GM19023 (cell line): ENCODE data around the gene ERC2.

Experiments used
- ATAC-seq: cut with Tn5 transposase; IDR thresholded peaks from one replicate; pipeline ENCODE4 v1.9.1; 2021; ENCODE audit warnings: mild to moderate bottlenecking, moderate library complexity; ENCODE audit not compliant: unreplicated experiment

The ERC2 gene

DNA sequence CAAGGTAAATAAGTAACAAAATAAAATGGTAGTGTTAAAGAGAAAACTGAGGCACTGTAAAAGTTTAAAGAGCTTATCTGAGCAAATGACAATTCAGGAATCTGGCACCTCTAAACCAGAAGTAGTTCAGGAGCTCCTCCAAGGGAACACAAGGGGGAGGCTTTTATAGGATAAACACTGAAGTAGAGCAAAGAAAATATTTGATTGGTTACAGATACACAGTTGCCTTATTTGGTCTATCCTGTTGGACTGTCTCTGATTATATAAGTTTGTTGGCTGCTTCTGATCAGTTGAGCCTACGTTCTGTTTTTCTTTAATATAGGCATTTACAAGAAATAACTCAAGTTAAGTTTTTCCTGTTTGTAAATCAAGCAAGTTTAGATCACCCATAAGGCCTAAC, 146.9 kb downstream of the ERC2 start:
- ATAC-seq: no peak

DNA sequence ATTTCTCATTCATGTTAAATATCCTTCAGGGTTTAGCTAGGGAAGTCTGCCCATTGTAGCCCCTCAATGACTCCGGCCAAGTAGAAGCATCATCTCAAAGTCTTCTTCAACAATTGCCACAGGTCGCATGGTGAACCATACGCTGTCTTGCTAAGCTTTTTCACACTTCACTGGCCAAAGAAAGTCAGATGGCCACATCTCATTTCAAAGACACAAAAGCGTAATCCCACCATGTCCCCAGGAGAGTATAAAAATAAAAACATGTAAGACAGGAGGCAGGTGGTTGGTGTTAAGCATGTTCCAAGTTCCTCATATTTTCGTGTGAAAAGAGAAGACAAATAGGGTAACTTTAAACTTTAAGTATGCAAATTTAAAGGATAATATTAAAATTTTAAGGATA, 147.4 kb downstream of the ERC2 start:
- ATAC-seq: no peak

DNA sequence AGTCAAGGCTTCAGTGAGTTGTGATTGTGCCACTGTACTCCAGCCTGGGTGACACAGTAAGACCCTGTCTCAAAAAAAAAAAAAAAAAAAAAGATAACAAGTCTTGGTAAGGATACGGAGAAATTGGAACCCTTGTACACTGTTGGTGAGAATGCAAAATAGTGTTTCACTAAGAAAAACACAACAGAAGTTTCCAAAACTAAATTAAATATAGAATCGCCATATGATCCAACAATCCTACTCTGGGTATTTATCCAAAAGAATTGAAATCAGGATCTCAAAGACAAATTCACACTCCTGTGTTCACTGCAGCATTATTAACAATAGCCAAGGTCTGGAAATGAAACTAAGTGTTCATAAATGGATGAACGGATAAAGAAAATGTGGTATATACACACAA, 149.4 kb downstream of the ERC2 start:
- ATAC-seq: no peak

DNA sequence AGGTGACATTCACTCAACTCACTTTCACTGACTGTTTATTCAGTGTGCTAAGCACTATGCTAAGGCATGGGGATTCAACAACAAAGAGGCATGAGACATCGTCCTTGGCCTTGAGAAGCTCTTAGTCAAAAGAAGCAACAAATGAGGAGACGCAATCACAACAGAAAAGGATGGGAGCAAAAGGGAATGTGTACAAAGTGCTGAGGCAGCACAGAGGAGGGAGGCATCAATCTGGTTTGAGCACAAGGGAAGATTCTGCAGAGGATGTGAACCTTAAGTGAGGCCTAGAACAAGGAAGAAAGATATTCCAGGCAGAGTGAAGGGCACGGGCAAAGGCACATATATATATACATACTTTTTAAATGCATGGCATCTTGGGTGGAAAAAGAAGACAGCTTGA, 151.3 kb downstream of the ERC2 start:
- ATAC-seq: no peak

DNA sequence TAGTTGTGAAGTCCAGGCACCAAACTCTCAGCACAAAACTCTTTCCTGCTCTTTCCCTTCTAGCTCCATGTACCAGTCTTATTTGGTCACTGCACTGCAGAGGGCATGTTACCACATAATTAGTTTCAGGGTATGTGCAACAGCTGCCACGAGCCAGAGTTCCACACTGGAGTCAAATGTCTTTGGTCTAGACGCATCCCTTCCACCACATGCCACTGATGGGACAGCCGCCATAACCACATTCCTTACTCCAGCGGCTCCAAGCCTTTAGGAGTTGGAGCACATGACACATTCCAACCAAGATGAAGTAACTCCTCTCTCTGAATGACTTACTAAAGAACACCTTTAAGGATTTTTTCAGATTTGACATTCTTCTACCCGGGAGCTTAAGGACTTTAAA, 153.4 kb downstream of the ERC2 start:
- ATAC-seq: no peak

DNA sequence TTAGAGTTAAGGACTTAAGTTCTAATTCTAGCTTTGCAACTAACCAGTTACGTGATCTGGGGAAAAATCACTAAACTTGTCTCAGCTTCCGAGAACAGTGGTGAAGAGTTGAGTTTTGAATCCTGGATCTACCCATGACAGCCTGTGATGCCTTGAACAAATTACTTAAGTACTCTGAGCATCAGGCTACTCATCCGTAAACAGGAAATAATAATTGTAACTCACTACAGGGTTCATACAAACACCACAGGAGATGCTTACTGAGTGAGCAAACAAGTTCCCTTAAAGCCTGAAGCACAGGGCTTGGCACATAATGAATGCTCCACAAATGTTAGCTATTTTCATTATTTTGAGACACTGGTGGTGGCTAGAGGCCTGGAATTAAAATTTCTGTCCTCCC, 158.8 kb downstream of the ERC2 start:
- ATAC-seq: no peak

DNA sequence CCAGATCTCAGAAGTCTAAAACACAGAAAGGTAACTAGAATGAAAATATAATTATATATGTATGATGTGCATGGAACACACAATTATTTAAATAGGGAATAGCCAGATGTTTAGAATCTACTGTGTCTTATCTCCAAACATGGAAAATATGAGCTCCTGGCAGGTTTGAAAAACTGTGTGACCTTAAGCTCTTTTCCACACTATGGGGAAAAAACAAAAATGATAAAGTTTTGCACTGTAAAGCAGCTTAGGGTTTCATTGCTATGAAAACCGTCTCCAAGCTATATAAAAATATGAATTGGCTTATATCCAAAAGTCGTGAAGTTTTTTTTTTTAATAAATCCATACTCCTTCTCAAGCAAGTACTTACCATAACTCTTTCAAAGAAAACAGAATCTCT, 159.8 kb downstream of the ERC2 start:
- ATAC-seq: no peak

DNA sequence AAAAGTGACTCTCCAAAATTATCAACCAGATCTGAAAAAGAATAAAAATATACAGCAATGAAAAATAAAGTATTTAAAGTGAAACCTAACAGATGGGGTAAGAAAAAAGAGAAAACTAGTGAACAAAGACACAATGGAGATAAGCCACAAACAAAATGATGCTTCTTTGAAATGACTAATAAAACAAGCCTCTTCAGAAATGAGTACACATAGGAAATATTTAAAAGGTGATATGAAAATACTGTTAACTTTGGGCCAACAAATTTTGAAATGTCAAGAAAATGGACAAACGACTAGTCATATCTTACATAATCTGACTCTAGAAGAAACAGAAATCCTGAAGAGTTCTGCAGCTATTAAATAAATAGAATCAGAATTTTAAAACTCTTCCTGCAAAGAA, 164.2 kb downstream of the ERC2 start:
- ATAC-seq: no peak

DNA sequence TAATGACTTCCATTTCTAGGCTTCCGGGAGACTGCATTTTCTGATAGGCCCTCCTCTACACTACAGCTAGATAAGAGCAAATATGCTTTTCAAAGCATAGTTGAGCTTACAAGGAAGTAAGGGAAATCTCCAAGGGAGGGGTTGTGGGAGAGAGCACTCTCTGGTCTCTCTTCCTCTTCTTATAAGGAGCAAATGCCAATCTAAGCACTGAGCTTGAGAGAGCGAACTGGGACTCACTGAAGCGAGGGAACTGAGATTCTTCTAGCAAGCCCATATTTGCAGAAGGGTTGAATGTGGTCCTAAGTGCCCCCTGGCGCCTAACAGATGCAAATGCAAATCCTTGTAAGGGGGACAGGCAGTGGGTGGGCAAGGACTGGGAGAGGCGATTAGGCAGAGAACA, 164.8 kb downstream of the ERC2 start:
- ATAC-seq: no peak

DNA sequence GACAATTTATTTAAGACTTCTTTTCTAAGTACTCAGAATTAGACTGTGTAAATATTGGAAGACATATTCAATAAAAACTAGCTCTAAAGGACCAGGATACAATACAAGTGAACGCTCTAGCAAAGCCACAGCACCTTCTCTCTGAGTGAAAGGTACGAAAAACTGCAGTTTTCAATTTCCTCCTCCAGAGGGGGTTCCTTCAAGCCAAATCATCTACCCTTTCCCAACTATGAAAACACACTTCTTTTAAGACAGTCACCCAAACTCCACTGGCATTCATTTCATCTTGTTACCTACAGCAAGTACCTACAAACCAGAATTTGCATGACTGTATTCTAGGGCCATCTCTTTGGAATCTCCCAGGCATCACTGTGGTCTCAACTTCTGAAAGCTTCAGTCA, 165.8 kb downstream of the ERC2 start:
- ATAC-seq: no peak

DNA sequence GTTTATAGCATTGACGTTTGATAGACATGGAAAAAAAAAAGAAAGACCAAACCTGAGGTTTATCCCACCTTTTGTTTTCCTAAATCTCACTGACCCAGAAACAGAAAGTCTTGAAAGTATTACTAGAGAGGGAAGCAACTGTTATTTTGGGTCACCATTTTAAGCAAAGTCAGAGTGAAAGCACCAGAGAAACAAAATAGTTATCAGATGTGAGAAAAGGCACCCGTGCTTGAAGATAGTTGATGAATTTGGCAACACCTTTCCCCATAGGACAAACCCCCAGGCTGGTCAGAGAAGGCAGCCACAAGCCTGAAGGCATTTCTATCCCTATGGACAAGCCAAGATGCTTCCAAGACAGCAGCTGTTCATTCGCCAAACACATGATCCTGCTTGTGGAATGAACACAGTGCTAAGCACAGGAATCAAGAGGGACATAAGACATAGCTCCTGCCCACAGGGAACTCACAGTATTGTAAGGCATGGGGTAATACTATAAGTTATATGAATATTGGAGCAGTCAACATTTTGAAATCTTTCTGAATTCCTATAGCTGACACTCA, 170.9 kb downstream of the ERC2 start:
- no peak for ATAC-seq

DNA sequence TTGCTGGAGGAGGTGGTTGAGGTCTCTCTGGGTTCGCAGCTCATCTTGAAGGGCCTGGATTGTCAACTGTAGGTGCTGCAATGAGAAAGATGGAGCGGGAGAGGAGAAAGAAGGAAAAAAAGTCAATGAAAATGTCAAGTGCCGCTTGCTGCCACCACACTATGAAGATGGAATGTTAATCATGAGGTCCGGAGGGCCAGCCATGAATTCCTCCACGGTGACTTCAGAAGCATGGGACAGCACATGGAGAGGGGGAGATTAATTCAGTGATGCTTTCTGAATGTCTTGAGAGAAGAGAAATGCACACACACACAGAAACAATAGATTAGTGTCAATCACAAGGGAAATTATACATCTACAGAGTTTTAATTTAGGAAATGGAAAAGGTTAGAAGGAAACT, 171.9 kb downstream of the ERC2 start:
- no peak for ATAC-seq

DNA sequence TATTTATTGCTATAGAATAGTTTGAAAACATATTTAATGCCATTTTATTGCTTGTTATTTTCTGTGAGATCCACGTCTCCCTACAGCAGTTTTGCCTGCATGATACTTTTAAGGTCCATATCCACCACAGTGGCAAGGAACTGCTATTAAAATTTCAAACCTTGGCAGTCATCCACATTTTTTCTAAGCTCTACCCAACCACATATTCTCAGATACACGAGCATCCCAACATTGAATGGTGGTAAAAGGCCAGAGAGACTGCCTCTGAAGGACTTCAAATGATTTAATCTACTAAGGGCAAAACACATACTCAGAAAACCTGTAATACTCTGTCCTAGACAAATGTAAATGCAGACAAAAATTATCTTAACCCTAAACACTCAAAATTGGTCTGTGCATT, 173.1 kb downstream of the ERC2 start:
- ATAC-seq: no peak

DNA sequence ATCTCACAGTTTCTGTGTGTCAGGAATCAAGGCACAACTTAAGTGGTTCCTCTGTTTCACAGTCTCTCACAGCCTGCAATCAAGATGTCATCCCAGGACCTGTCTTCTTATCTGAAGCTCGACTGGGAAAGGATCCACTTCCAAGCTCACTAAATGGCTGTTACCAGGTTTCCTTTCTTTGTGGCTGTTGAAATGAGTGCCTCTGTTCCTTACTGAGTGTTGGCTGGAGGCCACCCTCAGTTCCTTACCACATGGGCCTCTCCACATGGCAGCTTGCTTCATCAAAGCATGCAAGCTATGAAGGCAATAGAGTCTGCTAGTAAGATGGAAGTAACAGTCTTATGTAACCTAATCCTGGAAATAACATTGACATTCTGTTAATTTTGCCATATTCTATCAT, 174.0 kb downstream of the ERC2 start:
- ATAC-seq: no peak

DNA sequence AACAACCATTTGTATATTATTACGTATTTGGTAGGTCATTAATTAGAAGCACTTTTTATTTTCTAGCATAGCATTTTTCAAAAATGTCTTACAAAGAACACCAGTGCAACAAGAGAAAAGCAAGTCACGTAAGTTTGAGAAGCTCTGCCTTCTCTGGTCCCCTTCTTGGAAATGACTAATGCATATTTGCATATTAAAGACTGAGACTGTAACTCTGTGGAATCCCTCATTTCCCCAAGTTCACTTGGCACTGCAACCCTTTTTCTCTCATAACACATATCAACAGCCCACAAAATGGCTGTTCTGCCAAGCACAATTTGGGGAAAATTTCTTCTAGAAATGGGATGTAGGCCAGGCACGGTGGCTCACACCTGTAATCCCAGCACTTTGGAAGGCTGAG, 176.3 kb downstream of the ERC2 start:
- peak; percentile 54 for ATAC-seq

DNA sequence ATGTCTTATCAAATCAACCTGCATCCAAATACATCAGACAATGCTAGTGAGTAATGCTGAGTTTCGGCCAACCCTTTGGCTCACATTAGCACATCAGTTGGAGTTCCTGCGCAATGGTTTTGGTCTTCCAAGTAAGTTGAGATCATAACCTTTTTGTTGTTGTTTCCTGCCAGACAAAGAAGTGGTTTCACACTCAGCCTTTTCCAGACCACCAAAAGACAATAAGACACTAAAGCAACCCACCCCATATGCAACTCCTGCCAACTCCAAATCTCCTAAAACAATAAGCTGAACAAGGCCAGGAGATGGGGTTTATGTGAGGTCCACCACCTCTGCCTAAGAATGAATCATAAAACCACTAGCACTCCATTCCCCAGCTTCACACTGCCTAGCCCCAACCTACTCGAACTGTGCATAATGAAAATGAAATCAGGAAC, 177.0 kb downstream of the ERC2 start:
- no peak for ATAC-seq

DNA sequence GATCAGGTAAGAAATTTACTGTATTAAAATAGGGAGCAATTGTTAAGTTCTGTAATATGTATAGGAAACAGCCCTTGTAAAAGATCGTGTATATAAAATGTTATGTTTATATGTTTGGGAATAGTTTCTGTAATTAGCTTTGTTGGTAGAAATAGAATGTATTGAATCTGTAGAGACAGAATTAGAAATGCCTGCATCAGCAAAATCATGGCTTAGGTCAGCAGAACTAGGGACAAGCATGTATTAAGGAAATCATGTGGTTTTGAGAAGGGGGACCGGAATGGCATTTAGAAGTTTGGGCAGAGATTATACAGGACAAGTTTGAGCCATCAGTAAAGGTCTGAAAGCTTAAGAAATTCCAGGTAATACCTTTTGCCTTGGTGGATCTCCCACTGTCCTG, 177.9 kb downstream of the ERC2 start:
- no peak for ATAC-seq

DNA sequence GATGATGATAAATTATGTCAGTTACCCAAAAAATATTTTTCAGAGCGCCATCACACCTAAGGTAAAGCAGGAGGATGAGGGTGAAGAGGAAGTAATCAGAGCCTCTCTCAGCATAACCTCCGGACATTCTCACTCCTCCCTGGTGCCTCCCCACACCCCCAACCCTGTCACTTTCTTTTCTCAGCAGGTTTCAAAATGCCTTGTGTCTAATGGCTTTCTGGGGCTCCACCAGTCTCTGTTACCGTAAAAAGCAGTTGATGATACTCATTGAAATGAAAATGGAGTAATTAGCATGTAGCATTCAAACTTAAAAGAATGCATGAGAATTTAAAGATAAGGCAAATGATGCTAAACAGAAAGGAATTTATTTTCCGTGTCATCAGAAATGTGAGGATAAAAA, 180.0 kb downstream of the ERC2 start:
- no peak for ATAC-seq

DNA sequence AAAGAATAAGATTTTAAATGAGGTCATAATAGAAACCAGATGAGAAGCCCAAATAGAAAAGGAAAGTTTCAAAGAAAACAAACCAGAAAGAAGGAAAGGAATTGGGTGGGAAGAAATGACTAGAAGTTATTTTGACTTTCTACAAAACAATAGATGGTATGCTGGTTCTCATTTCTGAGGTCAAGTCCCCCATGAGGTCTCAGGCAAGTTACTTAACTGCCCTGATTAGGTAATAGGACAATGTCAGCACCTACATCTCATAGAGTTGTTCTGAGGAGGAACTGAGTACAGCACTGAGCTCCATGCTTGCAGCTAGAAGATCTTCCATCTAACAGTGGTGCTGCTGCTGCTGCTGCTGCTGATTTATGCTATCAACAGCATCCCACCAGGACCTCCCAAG, 185.9 kb downstream of the ERC2 start:
- ATAC-seq: no peak

DNA sequence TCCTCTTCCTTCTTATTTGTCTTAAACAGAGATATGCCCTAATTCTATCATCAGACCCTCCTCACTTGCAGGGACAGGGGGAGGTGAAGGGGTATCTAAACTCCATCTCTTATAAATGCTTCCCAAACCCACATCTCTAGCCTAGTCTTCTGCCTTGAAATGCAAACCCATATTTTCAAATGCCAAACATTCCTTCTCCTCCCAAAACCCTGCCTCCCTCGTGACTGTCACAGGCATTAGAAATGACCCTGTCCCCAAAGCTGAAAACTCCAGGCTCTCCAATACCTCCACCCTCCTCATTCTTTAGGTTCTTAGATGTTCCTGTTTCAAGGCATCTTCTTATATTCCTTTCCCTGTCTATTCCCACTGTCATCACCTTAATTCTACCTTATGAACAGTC, 191.0 kb downstream of the ERC2 start:
- no peak for ATAC-seq

DNA sequence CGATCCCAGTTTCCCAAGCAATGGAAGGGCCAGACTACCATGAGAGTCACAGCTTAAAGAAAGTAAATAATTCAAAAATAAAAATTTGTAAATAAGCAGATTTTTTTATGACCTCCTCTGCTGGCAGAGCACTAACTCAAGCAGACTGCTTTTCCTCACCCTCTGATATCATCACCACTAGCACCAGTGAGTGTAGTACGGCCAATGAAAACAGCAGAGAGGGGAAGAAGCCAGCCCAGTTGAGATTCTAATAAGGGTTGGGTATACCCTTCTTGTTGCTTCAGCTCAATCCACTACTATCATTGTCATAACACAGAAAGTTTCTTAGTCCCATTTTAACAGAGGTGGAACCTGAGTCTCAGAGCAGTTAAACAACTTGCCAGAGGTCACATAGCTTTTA, 193.1 kb downstream of the ERC2 start:
- ATAC-seq: no peak

DNA sequence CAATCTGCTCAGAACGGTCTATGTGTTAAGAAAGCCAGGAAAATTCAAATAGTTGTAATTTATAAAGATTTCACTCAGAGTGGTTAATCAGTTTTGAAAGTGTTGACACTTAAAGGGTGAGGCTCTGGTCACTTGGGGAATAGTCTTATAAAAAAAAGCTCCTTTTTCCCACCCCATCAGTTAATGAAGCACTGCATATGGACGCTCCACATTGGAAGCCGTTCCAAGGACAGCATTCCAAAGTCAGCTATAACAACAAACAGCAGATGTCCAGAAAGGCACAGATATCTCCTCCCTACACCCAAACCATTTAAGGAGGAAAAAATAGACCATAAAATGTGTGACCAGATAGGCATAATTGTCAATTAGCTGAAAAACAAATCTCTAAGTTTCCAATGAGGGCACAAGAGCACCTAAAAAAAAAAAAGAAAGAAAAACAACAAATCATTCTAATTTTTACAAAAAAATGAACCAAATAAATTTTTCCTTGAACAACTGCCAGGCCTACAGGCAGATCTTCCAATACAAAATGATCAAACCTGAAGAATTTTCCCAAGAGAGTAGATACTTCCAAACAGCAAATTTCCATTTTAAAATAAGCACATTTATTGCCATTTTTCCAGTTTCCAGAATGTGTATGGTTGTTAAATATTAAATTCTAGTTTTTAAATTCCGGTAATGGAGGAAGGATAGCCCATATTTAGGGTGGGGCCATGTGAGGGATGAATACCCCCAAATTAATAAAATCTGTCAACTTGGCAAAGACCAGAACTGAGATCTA, 198.3 kb downstream of the ERC2 start:
- ATAC-seq: no peak
